ENCODE measurements around the gene APP.

The APP gene

GRCh38 chr21:26124896-26125295 is 45.7 kb downstream of the APP start:
- no peaks in the 10 kb centered on the region for H3F3A ChIP-seq (ENCODE audit: insufficient read depth)
- no peak overlapping the region for H3K27ac ChIP-seq (ENCODE audit: low read depth, low read length)
- no peaks in the 10 kb centered on the region for H3K36me3 ChIP-seq (ENCODE audit: low read length)
- TF ChIP-seq CTCF (IDR thresholded peaks at IDR 0.05; ENCODE audit: insufficient read depth, low read length, poor library complexity, severe bottlenecking) (no peak), EZH2phosphoT487 (conservative IDR thresholded peaks at IDR 0.05; ENCODE audit: low read length) (no peak)
- no peak overlapping the region for H2AFZ ChIP-seq (ENCODE audit: low read depth, low read length, severe bottlenecking)
- no peak overlapping the region for H3K4me3 ChIP-seq (ENCODE audit: insufficient read depth, low read length, poor library complexity, severe bottlenecking)
- H3K9ac ChIP-seq (ENCODE audit: low read length), result no peak overlapping the region
- H3K27me3 ChIP-seq (ENCODE audit: low read length), result no peaks in the 10 kb centered on the region
- no peak overlapping the region for H3K4me2 ChIP-seq (ENCODE audit: low read depth, low read length, poor library complexity, severe bottlenecking)
- H4K20me1 ChIP-seq (ENCODE audit: low read depth, low read length), result no peaks in the 10 kb centered on the region
- no peaks in the 10 kb centered on the region for H3K9me3 ChIP-seq (ENCODE audit: insufficient read depth, low read length)
- no peaks in the 10 kb centered on the region for H3K79me2 ChIP-seq (ENCODE audit: insufficient read depth, low read length)
- no peaks in the 10 kb centered on the region for H3K9me2 ChIP-seq (replicated peaks; ENCODE audit: insufficient read depth, low read length)

GRCh38 chr21:26124421-26124833 is 46.1 kb downstream of the APP start:
- no peaks in the 10 kb centered on the region for H3K36me3 ChIP-seq (ENCODE audit: low read length)
- no peak overlapping the region for H3K27ac ChIP-seq (ENCODE audit: low read depth, low read length)
- no peaks in the 10 kb centered on the region for H3F3A ChIP-seq (ENCODE audit: insufficient read depth)
- H3K9me3 ChIP-seq (ENCODE audit: insufficient read depth, low read length), result no peaks in the 10 kb centered on the region
- H4K20me1 ChIP-seq (ENCODE audit: low read depth, low read length), result no peaks in the 10 kb centered on the region
- no peaks in the 10 kb centered on the region for H3K9me2 ChIP-seq (replicated peaks; ENCODE audit: insufficient read depth, low read length)
- no peak overlapping the region for H2AFZ ChIP-seq (ENCODE audit: low read depth, low read length, severe bottlenecking)
- TF ChIP-seq EZH2phosphoT487 (conservative IDR thresholded peaks at IDR 0.05; ENCODE audit: low read length) (no peak), CTCF (IDR thresholded peaks at IDR 0.05; ENCODE audit: insufficient read depth, low read length, poor library complexity, severe bottlenecking) (no peak)
- no peaks in the 10 kb centered on the region for H3K79me2 ChIP-seq (ENCODE audit: insufficient read depth, low read length)
- H3K9ac ChIP-seq (ENCODE audit: low read length), result no peak overlapping the region
- no peak overlapping the region for H3K4me2 ChIP-seq (ENCODE audit: low read depth, low read length, poor library complexity, severe bottlenecking)
- no peak overlapping the region for H3K4me3 ChIP-seq (ENCODE audit: insufficient read depth, low read length, poor library complexity, severe bottlenecking)
- no peaks in the 10 kb centered on the region for H3K27me3 ChIP-seq (ENCODE audit: low read length)

GRCh38 chr21:26123012-26123411 is 47.6 kb downstream of the APP start:
- H4K20me1 ChIP-seq (ENCODE audit: low read depth, low read length), result no peaks in the 10 kb centered on the region
- H3K4me2 ChIP-seq (ENCODE audit: low read depth, low read length, poor library complexity, severe bottlenecking), result no peak overlapping the region
- H3K27ac ChIP-seq (ENCODE audit: low read depth, low read length), result no peak overlapping the region
- no peak overlapping the region for H3K9ac ChIP-seq (ENCODE audit: low read length)
- no peaks in the 10 kb centered on the region for H3K27me3 ChIP-seq (ENCODE audit: low read length)
- no peak for TF ChIP-seq CTCF (IDR thresholded peaks at IDR 0.05; ENCODE audit: insufficient read depth, low read length, poor library complexity, severe bottlenecking)
- TF ChIP-seq EZH2phosphoT487 (conservative IDR thresholded peaks at IDR 0.05; ENCODE audit: low read length), result no peak
- no peaks in the 10 kb centered on the region for H3K9me3 ChIP-seq (ENCODE audit: insufficient read depth, low read length)
- no peaks in the 10 kb centered on the region for H3K9me2 ChIP-seq (replicated peaks; ENCODE audit: insufficient read depth, low read length)
- no peaks in the 10 kb centered on the region for H3K79me2 ChIP-seq (ENCODE audit: insufficient read depth, low read length)
- no peak overlapping the region for H2AFZ ChIP-seq (ENCODE audit: low read depth, low read length, severe bottlenecking)
- no peaks in the 10 kb centered on the region for H3F3A ChIP-seq (ENCODE audit: insufficient read depth)
- H3K36me3 ChIP-seq (ENCODE audit: low read length), result no peaks in the 10 kb centered on the region
- H3K4me3 ChIP-seq (ENCODE audit: insufficient read depth, low read length, poor library complexity, severe bottlenecking), result no peak overlapping the region
